SH-SY5Y (cell line): Measurements from ENCODE around the gene LRRC25.

Experiments used
- GATA2 ChIP-seq: IDR thresholded peaks from 2 replicates; pipeline ENCODE4 v1.6.1; 2011; ENCODE audit warnings: mild to moderate bottlenecking, low read depth, low read length
- GATA3 ChIP-seq: IDR thresholded peaks from 2 replicates; pipeline ENCODE4 v1.6.1; 2011; ENCODE audit warnings: low read depth, mild to moderate bottlenecking, low read length, moderate library complexity

DNA sequence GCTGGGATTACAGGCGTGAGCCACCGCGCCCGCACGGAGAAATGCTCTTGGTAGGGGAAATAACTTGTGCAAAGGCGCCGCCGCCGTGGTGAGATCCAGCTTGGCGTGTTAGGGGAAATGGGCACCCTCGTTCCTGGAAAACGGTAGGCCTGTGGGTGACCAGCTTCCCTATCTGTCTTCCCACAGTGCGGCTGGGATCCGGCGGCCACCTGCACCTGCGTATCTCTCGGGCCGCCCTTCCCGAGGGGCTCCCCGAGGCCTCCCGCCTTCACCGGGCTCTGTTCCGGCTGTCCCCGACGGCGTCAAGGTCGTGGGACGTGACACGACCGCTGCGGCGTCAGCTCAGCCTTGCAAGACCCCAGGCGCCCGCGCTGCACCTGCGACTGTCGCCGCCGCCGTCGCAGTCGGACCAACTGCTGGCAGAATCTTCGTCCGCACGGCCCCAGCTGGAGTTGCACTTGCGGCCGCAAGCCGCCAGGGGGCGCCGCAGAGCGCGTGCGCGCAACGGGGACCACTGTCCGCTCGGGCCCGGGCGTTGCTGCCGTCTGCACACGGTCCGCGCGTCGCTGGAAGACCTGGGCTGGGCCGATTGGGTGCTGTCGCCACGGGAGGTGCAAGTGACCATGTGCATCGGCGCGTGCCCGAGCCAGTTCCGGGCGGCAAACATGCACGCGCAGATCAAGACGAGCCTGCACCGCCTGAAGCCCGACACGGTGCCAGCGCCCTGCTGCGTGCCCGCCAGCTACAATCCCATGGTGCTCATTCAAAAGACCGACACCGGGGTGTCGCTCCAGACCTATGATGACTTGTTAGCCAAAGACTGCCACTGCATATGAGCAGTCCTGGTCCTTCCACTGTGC, 9.1 kb downstream of the LRRC25 start:
- TF ChIP-seq GATA2: no peak
- no peak for TF ChIP-seq GATA3
